HS-27A (cell line): ENCODE results near the gene RAB3GAP1.
"Not testable (repeated sequence)": the region's sequence is repeated elsewhere in the genome, so short reads cannot be mapped to it uniquely, and the experiment has no call there.

Source experiments
- DNase-seq: peaks from one replicate; pipeline ENCODE4 v3.0.0-alpha.2; 2012; ENCODE audit warnings: low read depth, missing footprints

Gene RAB3GAP1

GRCh38 chr2:135055182-135055786, 3.2 kb downstream of the RAB3GAP1 start:
- DNase-seq = peak; percentile 48

- DNase-seq = no peak
Observed at GRCh38 chr2:135056790-135057189, 4.7 kb downstream of the RAB3GAP1 start.

- DNase-seq = no peak
Observed at GRCh38 chr2:135059577-135059976, 7.5 kb downstream of the RAB3GAP1 start.

GRCh38 chr2:135063210-135063609, 11.1 kb downstream of the RAB3GAP1 start:
- no peak for DNase-seq

GRCh38 chr2:135064149-135064548, 12.1 kb downstream of the RAB3GAP1 start:
- no peak for DNase-seq

GRCh38 chr2:135066710-135067109, 14.6 kb downstream of the RAB3GAP1 start:
- no peak for DNase-seq

GRCh38 chr2:135072125-135072997, 20.3 kb downstream of the RAB3GAP1 start:
- DNase-seq = no peak

- no peak for DNase-seq
Observed at GRCh38 chr2:135074216-135074615, 22.1 kb downstream of the RAB3GAP1 start.

GRCh38 chr2:135076556-135076955, 24.5 kb downstream of the RAB3GAP1 start:
- DNase-seq = no peak

- DNase-seq = no peak
Observed at GRCh38 chr2:135078417-135078816, 26.3 kb downstream of the RAB3GAP1 start.

GRCh38 chr2:135086222-135086621, 34.1 kb downstream of the RAB3GAP1 start:
- DNase-seq = no peak

GRCh38 chr2:135089597-135089996, 37.5 kb downstream of the RAB3GAP1 start:
- DNase-seq = not testable (repeated sequence)

- DNase-seq = no peak
Observed at GRCh38 chr2:135091681-135092080, 39.6 kb downstream of the RAB3GAP1 start.

GRCh38 chr2:135093193-135093592, 41.1 kb downstream of the RAB3GAP1 start:
- no peak for DNase-seq

- no peak for DNase-seq
Observed at GRCh38 chr2:135093670-135094330, 41.7 kb downstream of the RAB3GAP1 start.

- no peak for DNase-seq
Observed at GRCh38 chr2:135094508-135094907, 42.4 kb downstream of the RAB3GAP1 start.

GRCh38 chr2:135095591-135095990, 43.5 kb downstream of the RAB3GAP1 start:
- no peak for DNase-seq

- DNase-seq = no peak
Observed at GRCh38 chr2:135096665-135097446, 44.8 kb downstream of the RAB3GAP1 start.

GRCh38 chr2:135097532-135098231, 45.6 kb downstream of the RAB3GAP1 start:
- no peak for DNase-seq

GRCh38 chr2:135099802-135100483, 47.9 kb downstream of the RAB3GAP1 start:
- DNase-seq = no peak

- DNase-seq = no peak
Observed at GRCh38 chr2:135103843-135104242, 51.8 kb downstream of the RAB3GAP1 start.
